Endodermal cell (in vitro differentiated cells): ENCODE measurements around the gene FAIM2. TPM values are rescaled to one million over a fixed set of nuclear protein-coding genes. Genes with fewer than 3 reads are reported as not detected.

Experiments used
- DNase-seq: peaks from one replicate; pipeline ENCODE4 v3.0.0-alpha.2; 2017
- H3K27ac ChIP-seq: 2 replicates; pipeline ENCODE4 v1.5.1; 2013; ENCODE audit warnings: mild to moderate bottlenecking, low read depth, low read length, moderate library complexity
- H3K27me3 ChIP-seq: 2 replicates; pipeline ENCODE4 v1.6.1; 2013; ENCODE audit warnings: mild to moderate bottlenecking, low read length, moderate library complexity; ENCODE audit not compliant: insufficient read depth, control insufficient read depth, poor library complexity, severe bottlenecking
- H3K36me3 ChIP-seq: 2 replicates; pipeline ENCODE4 v1.7.0; 2013; ENCODE audit warnings: mild to moderate bottlenecking, low read length, moderate library complexity; ENCODE audit not compliant: control insufficient read depth, insufficient read depth
- H3K4me1 ChIP-seq: one replicate; pipeline ENCODE4 v1.7.0; 2013; ENCODE audit warnings: low read length; ENCODE audit not compliant: control insufficient read depth, insufficient read depth
- H3K4me3 ChIP-seq: 2 replicates; pipeline ENCODE4 v1.5.1; 2013; ENCODE audit warnings: mild to moderate bottlenecking, low read length, moderate library complexity
- H3K9ac ChIP-seq: 2 replicates; pipeline ENCODE4 v1.6.1; 2013; ENCODE audit warnings: mild to moderate bottlenecking, low read length, moderate library complexity; ENCODE audit not compliant: poor library complexity, severe bottlenecking; ENCODE audit errors: extremely low read depth
- H3K9me3 ChIP-seq: 2 replicates; pipeline ENCODE4 v1.6.1; 2013; ENCODE audit warnings: mild to moderate bottlenecking, low read length, moderate library complexity; ENCODE audit not compliant: control insufficient read depth
- H3K27ac Mint-ChIP-seq: 2 replicates; pipeline ENCODE4 v1.8.0; 2020; ENCODE audit warnings: mixed read lengths
- H3K27me3 Mint-ChIP-seq: 2 replicates; pipeline ENCODE4 v1.8.0; 2021; ENCODE audit warnings: mild to moderate bottlenecking, mixed read lengths; ENCODE audit not compliant: insufficient read depth
- H3K36me3 Mint-ChIP-seq: 2 replicates; pipeline ENCODE4 v1.8.0; 2020; ENCODE audit warnings: low read depth, mixed read lengths
- H3K4me1 Mint-ChIP-seq: 2 replicates; pipeline ENCODE4 v1.8.0; 2020; ENCODE audit warnings: mixed read lengths
- H3K4me3 Mint-ChIP-seq: 2 replicates; pipeline ENCODE4 v1.8.0; 2020; ENCODE audit warnings: mild to moderate bottlenecking, moderate library complexity, mixed read lengths
- H3K9me3 Mint-ChIP-seq: 2 replicates; pipeline ENCODE4 v1.8.0; 2020; ENCODE audit warnings: mild to moderate bottlenecking, mixed read lengths
- CTCF ChIP-seq: fragments of 200-600 bp; sonication (generic); conservative IDR thresholded peaks from 2 replicates; pipeline ENCODE4 v1.5.0; 2021; ENCODE audit warnings: antibody characterized with exemption, mild to moderate bottlenecking
- WGBS, 2 experiments: methylation state at CpG; one replicate each; pipeline versions ENCODE4 v1.1.5 to v1.1.7; 2013; ENCODE audit warnings: missing lambda C conversion rate in 2 of 2, mixed read lengths in 1 of 2; ENCODE audit not compliant: insufficient coverage in 1 of 2, insufficient read length in 1 of 2; 5-methylcytosine and 5-hydroxymethylcytosine counted together
- total RNA-seq, 2 donors: library from RNA; stranded (reverse); fragmentation: NEBNext Ultra II Directional in 1 of 2; extraction: Animal tissue kit (Norgen Biotek cat#: 25700) in 1 of 2; gene quantifications; 2 replicates in 1 of 2; 3 replicates in 1 of 2; pipeline ENCODE4 v1.2.1, GENCODE V29; 2021

Gene FAIM2
- total RNA-seq, 2 donors from 2014 or later = not detected

GRCh38 chr12:49828133-49829091, 75.3 kb downstream of the FAIM2 start, which contains the start of gene NCKAP5L:
NCKAP5L (minus strand) TSS chr12:49828413; CDS start chr12:49804044, 24,369 bp downstream.
- no peaks in the 10 kb centered on the region for H3K36me3 Mint-ChIP-seq
- DNase-seq = peak; percentile 100
- no peaks in the 10 kb centered on the region for H3K27me3 Mint-ChIP-seq
- no peaks in the 10 kb centered on the region for H3K9me3 Mint-ChIP-seq
- Histone ChIP-seq H3K9ac (peak within 1 kb of the TSS; percentile 71), H3K9me3 (no peaks in the 10 kb centered on the region), H3K4me1 (peaks cover 19% of the 10 kb centered on the region), H3K36me3 (no peaks in the 10 kb centered on the region), H3K27me3 (no peaks in the 10 kb centered on the region), H3K27ac (peak within 1 kb of the TSS; percentile 86), H3K4me3 (peak within 1 kb of the TSS; percentile 88)
- H3K4me1 Mint-ChIP-seq = peaks cover 29% of the 10 kb centered on the region
- peak within 1 kb of the TSS; percentile 95 for H3K27ac Mint-ChIP-seq
- 0 to 2% methylated on average over 6 to 58 of the region's 61 CpGs for WGBS, 2 experiments
- H3K4me3 Mint-ChIP-seq = peak within 1 kb of the TSS; percentile 71
- TF ChIP-seq CTCF = no peak

GRCh38 chr12:49827401-49828099, 76.2 kb downstream of the FAIM2 start:
- 3 to 7% methylated on average over 2 to 30 of the region's 38 CpGs for WGBS, 2 experiments
- H3K27ac ChIP-seq = peak overlapping the region; percentile 83
- no peaks in the 10 kb centered on the region for H3K27me3 ChIP-seq

More at GRCh38 chr12:49827401-49828099, 76.2 kb downstream of the FAIM2 start:
- H3K36me3 Mint-ChIP-seq = peaks cover 6% of the 10 kb centered on the region
- H3K9ac ChIP-seq = peak overlapping the region; percentile 71
- peak overlapping the region; percentile 88 for H3K4me3 ChIP-seq
- H3K27me3 Mint-ChIP-seq = no peaks in the 10 kb centered on the region
- H3K4me1 ChIP-seq = peaks cover 19% of the 10 kb centered on the region
- H3K9me3 ChIP-seq = no peaks in the 10 kb centered on the region
- peak; percentile 97 for DNase-seq
- H3K4me3 Mint-ChIP-seq = peak overlapping the region; percentile 71
- peaks cover 29% of the 10 kb centered on the region for H3K4me1 Mint-ChIP-seq
- peak overlapping the region; percentile 89 for H3K27ac Mint-ChIP-seq
- no peak for TF ChIP-seq CTCF
- H3K36me3 ChIP-seq = peaks cover 3% of the 10 kb centered on the region
- H3K9me3 Mint-ChIP-seq = no peaks in the 10 kb centered on the region
